ENCODE data around the gene TSPAN14. TPM values are rescaled to one million over a fixed set of nuclear protein-coding genes. Genes with fewer than 3 reads are reported as not detected.
"Not testable (repeated sequence)": the region's sequence is repeated elsewhere in the genome, so short reads cannot be mapped to it uniquely, and the experiment has no call there.

TSPAN14 gene
- total RNA-seq, 1 donor from 2014 or later, result 21.1 TPM

DNA sequence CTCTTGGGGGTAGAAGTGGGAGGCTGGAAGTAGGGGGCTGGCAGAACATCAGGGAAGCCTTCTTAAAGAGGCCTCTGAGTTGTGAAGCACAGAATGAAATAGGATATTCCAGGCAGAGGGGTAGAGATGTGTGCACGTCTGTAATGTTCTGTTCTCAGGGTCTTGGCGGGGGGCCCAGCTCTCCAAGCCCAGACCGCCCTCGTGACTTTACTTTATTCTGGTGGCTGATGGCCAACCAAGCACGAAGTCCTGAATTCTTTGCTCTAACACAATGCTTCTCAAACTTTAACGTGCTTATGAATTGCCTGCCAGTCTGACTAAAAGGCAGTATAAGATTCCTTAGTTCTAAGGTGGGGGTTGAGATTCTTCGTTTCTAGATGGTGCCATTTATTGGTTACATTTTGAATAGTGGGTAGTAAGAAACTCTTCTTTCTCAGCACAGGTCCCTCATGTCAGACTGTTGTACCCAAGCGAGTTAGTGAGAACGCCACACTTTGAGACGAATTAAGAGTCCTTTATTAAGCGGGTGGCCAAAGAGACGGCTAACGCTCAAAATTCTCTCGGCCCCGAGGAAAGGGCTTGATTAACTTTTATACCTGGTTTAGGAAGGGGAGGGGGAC, 37.5 kb upstream of the TSPAN14 start:
- DNase-seq (ENCODE audit: low read depth) (no peak), FAIRE-seq (no peak)
- H3K27me3 ChIP-seq (ENCODE audit: control insufficient read depth, insufficient read depth, low read length), result no peaks in the 10 kb centered on the region
- H3K36me3 ChIP-seq (ENCODE audit: control insufficient read depth, insufficient read depth, low read length), result no peaks in the 10 kb centered on the region
- H3K4me3 ChIP-seq (ENCODE audit: low read depth, low read length), result no peak overlapping the region
- TF ChIP-seq CTCF (IDR thresholded peaks at IDR 0.05; ENCODE audit: insufficient read depth, low read length, severe bottlenecking), result no peak

DNA sequence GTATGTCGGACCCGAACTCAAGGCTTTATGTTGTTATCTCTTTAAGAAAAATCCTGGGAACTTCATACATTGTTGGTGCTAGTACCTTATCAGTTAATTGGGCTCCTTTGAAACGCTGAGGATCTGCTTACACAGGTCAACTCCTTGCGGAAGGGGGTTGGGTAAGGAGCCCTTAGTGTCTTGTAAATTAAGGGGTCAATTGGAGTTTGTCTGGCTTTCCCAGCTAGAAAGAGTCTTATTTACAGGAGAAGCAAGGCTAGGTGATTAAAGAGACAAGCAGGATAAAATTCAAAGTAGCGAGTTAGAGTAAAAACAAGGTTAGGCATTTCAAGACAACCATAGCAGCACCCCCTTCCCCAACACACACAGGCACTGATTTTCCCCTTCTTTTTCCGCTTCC, 36.9 kb upstream of the TSPAN14 start:
- not testable (repeated sequence) for FAIRE-seq; H3K4me3 ChIP-seq (ENCODE audit: low read depth, low read length); H3K36me3 ChIP-seq (ENCODE audit: control insufficient read depth, insufficient read depth, low read length); DNase-seq (ENCODE audit: low read depth); H3K27me3 ChIP-seq (ENCODE audit: control insufficient read depth, insufficient read depth, low read length)

- no peak overlapping the region for H3K4me3 ChIP-seq (ENCODE audit: low read depth, low read length)
- no peaks in the 10 kb centered on the region for H3K27me3 ChIP-seq (ENCODE audit: control insufficient read depth, insufficient read depth, low read length)
- peaks cover 2% of the 10 kb centered on the region for H3K36me3 ChIP-seq (ENCODE audit: control insufficient read depth, insufficient read depth, low read length)
- no peak for FAIRE-seq
- no peak for DNase-seq (ENCODE audit: low read depth)
- no peak for TF ChIP-seq CTCF (IDR thresholded peaks at IDR 0.05; ENCODE audit: insufficient read depth, low read length, severe bottlenecking)
Measured at GRCh38 chr10:80421050-80421706, 32.9 kb upstream of the TSPAN14 start.

DNA sequence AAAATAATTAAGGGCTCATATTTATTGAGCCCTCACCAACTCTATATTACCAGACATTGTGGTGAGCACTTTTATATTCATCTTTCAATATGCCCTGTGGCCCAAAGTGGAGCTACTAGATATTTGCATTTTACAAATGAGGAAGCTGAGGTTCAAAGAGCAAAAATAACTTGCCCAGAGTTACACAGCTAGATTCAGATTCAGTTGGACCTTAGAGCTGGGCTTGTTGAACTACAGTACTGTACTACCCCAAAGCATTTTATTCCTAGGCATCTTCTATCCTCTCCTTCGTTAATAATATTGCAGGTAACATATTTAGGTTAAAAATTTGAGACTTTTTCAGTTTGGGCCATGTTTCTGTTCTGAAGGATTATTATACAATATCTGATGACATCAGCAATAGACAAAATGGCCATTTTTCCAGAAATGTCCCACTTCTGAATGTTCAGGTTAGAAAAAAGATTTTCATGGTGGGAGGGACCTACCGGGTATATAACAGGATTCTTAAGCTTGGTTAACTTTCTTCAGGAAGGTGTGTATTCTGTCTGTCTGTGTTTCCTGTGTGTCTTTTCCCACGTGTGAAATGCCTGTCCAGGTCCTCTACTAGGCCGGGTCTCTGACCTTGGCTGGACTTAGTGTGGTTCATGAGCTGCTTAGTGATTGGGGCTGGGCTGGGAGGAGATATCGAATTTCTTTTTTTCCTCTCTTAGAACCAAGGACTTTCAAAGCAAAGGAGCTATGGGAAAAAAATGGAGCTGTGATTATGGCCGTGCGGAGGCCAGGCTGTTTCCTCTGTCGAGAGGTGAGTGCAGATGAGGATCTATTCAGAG, 32.2 kb upstream of the TSPAN14 start:
- no peak overlapping the region for H3K4me3 ChIP-seq (ENCODE audit: low read depth, low read length)
- TF ChIP-seq CTCF (IDR thresholded peaks at IDR 0.05; ENCODE audit: insufficient read depth, low read length, severe bottlenecking), result no peak
- no peaks in the 10 kb centered on the region for H3K27me3 ChIP-seq (ENCODE audit: control insufficient read depth, insufficient read depth, low read length)
- DNase-seq (ENCODE audit: low read depth), result no peak
- H3K36me3 ChIP-seq (ENCODE audit: control insufficient read depth, insufficient read depth, low read length), result peaks cover 2% of the 10 kb centered on the region
- no peak for FAIRE-seq

GRCh38 chr10:80425901-80426300, 28.2 kb upstream of the TSPAN14 start:
- H3K4me3 ChIP-seq (ENCODE audit: low read depth, low read length), result no peak overlapping the region
- TF ChIP-seq CTCF (IDR thresholded peaks at IDR 0.05; ENCODE audit: insufficient read depth, low read length, severe bottlenecking), result no peak
- FAIRE-seq, result no peak
- H3K36me3 ChIP-seq (ENCODE audit: control insufficient read depth, insufficient read depth, low read length), result peaks cover 2% of the 10 kb centered on the region
- H3K27me3 ChIP-seq (ENCODE audit: control insufficient read depth, insufficient read depth, low read length), result no peaks in the 10 kb centered on the region
- no peak for DNase-seq (ENCODE audit: low read depth)

- H3K4me3 ChIP-seq (ENCODE audit: low read depth, low read length), result no peak overlapping the region
- H3K27me3 ChIP-seq (ENCODE audit: control insufficient read depth, insufficient read depth, low read length), result no peaks in the 10 kb centered on the region
- FAIRE-seq (no peak), DNase-seq (ENCODE audit: low read depth) (no peak)
- H3K36me3 ChIP-seq (ENCODE audit: control insufficient read depth, insufficient read depth, low read length), result peaks cover 2% of the 10 kb centered on the region
- no peak for TF ChIP-seq CTCF (IDR thresholded peaks at IDR 0.05; ENCODE audit: insufficient read depth, low read length, severe bottlenecking)
Measured at GRCh38 chr10:80427541-80427940, 26.6 kb upstream of the TSPAN14 start.

Data from bronchial epithelial cell (primary cell).